ENCODE measurements around the gene ERN1. TPM values are rescaled to one million over a fixed set of nuclear protein-coding genes. Genes with fewer than 3 reads are reported as not detected.

ERN1 gene
- total and polyA plus RNA-seq, 2 donors from 2014 or later = 2.8 to 37.0 TPM

DNA sequence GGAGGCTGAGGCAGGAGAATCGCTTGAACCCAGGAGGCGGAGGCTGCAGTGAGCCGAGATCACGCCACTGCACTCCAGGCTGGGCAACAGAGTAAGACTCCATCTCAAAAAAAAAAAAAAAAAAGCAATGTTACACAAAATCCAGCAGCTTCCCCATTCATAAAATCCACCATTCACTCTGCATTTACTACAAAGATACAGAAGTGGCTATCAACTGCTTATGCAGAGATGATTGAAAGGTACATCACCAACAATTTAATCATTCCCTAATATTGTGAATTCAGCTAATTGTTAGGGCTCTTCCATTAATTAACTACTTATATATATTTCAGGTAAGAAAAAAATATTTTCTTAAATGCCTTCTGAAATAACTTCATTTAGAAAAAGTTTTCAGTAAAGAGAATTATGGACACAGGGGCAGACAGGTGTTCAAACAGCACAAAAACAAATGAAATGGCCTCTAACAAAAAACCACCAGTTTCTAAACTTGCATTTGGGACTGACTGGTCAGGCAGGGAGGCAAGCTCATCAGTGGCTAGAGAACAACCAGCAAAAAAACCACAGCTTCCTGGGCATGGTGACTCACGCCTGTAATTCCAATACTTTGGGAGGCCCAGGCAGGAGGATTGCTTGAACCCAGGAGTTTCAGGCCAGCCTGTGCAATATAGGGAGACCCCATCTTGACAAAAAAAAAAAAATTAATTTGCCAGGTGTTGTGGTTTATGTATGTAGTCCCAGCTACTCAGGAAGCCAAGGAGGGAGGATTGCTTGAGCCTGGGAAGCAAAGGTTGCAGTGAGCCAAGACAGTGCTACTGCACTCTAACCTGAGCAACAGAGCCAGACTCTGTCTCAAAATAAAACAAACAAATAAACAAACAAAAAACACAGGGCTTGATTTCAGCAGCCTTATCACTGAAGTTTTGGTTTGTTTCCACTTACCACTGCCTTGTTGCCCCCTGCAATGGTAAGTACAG lies 26.3 kb downstream of the ERN1 start:
- FAIRE-seq (no peak), DNase-seq (no peak)
- TF ChIP-seq, protein P1, sequence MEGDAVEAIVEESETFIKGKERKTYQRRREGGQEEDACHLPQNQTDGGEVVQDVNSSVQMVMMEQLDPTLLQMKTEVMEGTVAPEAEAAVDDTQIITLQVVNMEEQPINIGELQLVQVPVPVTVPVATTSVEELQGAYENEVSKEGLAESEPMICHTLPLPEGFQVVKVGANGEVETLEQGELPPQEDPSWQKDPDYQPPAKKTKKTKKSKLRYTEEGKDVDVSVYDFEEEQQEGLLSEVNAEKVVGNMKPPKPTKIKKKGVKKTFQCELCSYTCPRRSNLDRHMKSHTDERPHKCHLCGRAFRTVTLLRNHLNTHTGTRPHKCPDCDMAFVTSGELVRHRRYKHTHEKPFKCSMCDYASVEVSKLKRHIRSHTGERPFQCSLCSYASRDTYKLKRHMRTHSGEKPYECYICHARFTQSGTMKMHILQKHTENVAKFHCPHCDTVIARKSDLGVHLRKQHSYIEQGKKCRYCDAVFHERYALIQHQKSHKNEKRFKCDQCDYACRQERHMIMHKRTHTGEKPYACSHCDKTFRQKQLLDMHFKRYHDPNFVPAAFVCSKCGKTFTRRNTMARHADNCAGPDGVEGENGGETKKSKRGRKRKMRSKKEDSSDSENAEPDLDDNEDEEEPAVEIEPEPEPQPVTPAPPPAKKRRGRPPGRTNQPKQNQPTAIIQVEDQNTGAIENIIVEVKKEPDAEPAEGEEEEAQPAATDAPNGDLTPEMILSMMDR (IDR thresholded peaks at IDR 0.05; ENCODE audit: borderline replicate concordance, extremely low read depth, insufficient read depth) = no peak

GRCh38 chr17:64102627-64103390 lies 27.1 kb downstream of the ERN1 start:
- no peak overlapping the region for H3K9ac ChIP-seq (ENCODE audit: low read length in 3 of 3)
- peaks cover 0 to 15% (median 3%) of the 10 kb centered on the region in 3 donors for H3K4me1 ChIP-seq (ENCODE audit: control insufficient read depth in 2 of 3, insufficient read depth in 2 of 3, low read depth in 1 of 3, low read length in 3 of 3)
- FAIRE-seq = no peak
- H3K4me3 ChIP-seq (ENCODE audit: low read length in 3 of 3) = no peak overlapping the region
- H3K36me3 ChIP-seq (ENCODE audit: control insufficient read depth in 2 of 3, insufficient read depth in 3 of 3, low read length in 3 of 3) = no peaks in the 10 kb centered on the region
- no peak for DNase-seq
- no peaks in the 10 kb centered on the region for H3K9me3 ChIP-seq (ENCODE audit: control insufficient read depth in 2 of 3, insufficient read depth in 1 of 3, low read length in 3 of 3)
- no peak overlapping the region for H3K27ac ChIP-seq (ENCODE audit: low read depth in 2 of 2, low read length in 2 of 2)
- H3K27me3 ChIP-seq (ENCODE audit: control insufficient read depth, insufficient read depth, low read length) = no peaks in the 10 kb centered on the region
- intact Hi-C loops (cut with DNase I) = no loop called here
- TF ChIP-seq, protein P1 (IDR thresholded peaks at IDR 0.05; ENCODE audit: borderline replicate concordance, extremely low read depth, insufficient read depth) = no peak

More for the DNA sequence above, 26.3 kb downstream of the ERN1 start:
- Histone ChIP-seq H3K36me3 (ENCODE audit: control insufficient read depth in 2 of 3, insufficient read depth in 3 of 3, low read length in 3 of 3) (no peaks in the 10 kb centered on the region), H3K4me3 (ENCODE audit: low read length in 3 of 3) (no peak overlapping the region), H3K27me3 (ENCODE audit: control insufficient read depth, insufficient read depth, low read length) (no peaks in the 10 kb centered on the region), H3K27ac (ENCODE audit: low read depth in 2 of 2, low read length in 2 of 2) (no peak overlapping the region), H3K4me1 (ENCODE audit: control insufficient read depth in 2 of 3, insufficient read depth in 2 of 3, low read depth in 1 of 3, low read length in 3 of 3) (peaks cover 0 to 15% (median 5%) of the 10 kb centered on the region in 3 donors), H3K9ac (ENCODE audit: low read length in 3 of 3) (no peak overlapping the region), H3K9me3 (ENCODE audit: control insufficient read depth in 2 of 3, insufficient read depth in 1 of 3, low read length in 3 of 3) (no peaks in the 10 kb centered on the region)
- intact Hi-C loops (cut with DNase I) = no loop called here

GRCh38 chr17:64099543-64099942 lies 30.4 kb downstream of the ERN1 start:
- H3K9me3 ChIP-seq (ENCODE audit: control insufficient read depth in 2 of 3, insufficient read depth in 1 of 3, low read length in 3 of 3) = no peaks in the 10 kb centered on the region
- no peak overlapping the region for H3K9ac ChIP-seq (ENCODE audit: low read length in 3 of 3)
- FAIRE-seq = no peak
- no peak for DNase-seq
- H3K27me3 ChIP-seq (ENCODE audit: control insufficient read depth, insufficient read depth, low read length) = no peaks in the 10 kb centered on the region
- TF ChIP-seq, protein P1 (IDR thresholded peaks at IDR 0.05; ENCODE audit: borderline replicate concordance, extremely low read depth, insufficient read depth) = no peak
- H3K4me3 ChIP-seq (ENCODE audit: low read length in 3 of 3) = no peak overlapping the region
- H3K36me3 ChIP-seq (ENCODE audit: control insufficient read depth in 2 of 3, insufficient read depth in 3 of 3, low read length in 3 of 3) = peaks cover 0 to 8% (median 0%) of the 10 kb centered on the region in 3 donors
- intact Hi-C loops (cut with DNase I) = no loop called here
- H3K4me1 ChIP-seq (ENCODE audit: control insufficient read depth in 2 of 3, insufficient read depth in 2 of 3, low read depth in 1 of 3, low read length in 3 of 3) = peaks cover 0 to 3% (median 0%) of the 10 kb centered on the region in 3 donors
- no peak overlapping the region for H3K27ac ChIP-seq (ENCODE audit: low read depth in 2 of 2, low read length in 2 of 2)
